Measurements from ENCODE around the gene APLP1.
A peak's percentile ranks its signal among the peaks of the same experiment; 100 is the strongest.
"Not testable (repeated sequence)": the region's sequence is repeated elsewhere in the genome, so short reads cannot be mapped to it uniquely, and the experiment has no call there.

APLP1 gene

DNA sequence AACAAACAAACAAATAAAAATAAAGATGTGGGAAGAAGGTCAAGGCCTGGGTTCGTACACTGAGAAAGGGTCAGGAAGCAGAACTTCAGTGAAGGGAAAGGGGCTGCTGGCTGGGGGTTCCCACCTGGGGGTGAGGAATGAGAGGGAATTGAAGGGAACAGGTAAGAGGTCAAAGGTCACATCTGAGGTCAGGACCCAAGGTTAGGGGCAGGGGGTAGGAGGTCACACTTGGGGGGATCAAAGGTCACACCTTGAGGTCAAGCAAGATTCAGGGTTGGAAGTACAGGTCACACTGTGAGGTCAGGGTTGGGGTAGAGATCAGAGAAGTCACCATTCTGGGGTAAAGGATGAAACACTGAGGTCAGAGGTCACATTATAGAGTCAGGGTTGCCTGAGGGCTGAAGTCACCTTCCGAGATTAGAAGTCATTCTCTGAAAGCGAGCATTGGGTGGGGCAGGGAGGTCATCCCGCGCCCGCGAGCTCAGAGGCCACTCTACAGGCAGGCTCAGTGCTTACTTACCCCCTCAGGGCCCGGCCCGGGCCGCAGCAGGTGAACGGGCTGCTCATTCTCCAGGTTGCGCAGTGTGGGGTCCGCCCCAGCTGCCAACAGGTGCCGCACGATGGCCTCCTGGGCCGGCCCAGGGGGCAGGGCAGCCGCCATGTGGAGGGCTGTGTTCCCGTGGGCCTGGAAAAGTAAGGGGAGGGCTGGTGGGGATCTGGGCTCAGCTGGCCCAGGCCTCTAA lies 21.2 kb downstream of the APLP1 start:
- no peak overlapping the region for H3K4me3 ChIP-seq (ENCODE audit: low read depth, low read length)
- no peaks in the 10 kb centered on the region for H3K27me3 ChIP-seq (ENCODE audit: control insufficient read depth, insufficient read depth, low read length)
- H3K4me1 ChIP-seq (ENCODE audit: control insufficient read depth, insufficient read depth, low read length) = no peaks in the 10 kb centered on the region
- no peak overlapping the region for H3K9ac ChIP-seq (ENCODE audit: low read depth, low read length)
- no peaks in the 10 kb centered on the region for H3K9me3 ChIP-seq (ENCODE audit: control insufficient read depth, insufficient read depth, low read length)
- peaks cover 39% of the 10 kb centered on the region for H3K36me3 ChIP-seq (ENCODE audit: control insufficient read depth, insufficient read depth, low read length)

DNA sequence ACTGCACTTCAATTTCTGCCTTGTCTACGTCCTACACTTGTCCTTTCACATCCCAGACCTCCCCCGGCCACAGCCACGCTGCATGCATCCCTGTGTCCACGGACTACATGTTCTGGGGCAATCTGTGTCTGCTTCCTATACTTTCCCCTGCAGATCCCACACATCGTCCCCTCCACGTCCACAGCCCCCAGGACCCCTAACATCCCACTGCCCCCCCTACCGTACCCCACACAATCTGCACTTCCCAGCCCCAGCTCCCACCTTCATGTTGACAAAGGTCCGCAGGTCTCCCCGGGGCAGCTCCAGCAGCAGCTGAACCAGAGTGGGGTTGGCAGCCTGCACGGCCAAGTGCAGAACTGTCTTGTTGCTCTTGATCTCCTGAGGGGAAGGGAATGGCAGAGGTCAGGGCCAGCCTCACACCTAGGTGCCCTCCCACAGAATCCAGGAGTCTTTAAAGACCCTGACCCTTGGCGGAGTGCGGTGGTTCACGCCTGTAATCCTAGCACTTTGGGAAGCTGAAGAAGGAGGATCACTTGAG lies 21.8 kb downstream of the APLP1 start:
- Histone ChIP-seq H3K36me3 (ENCODE audit: control insufficient read depth, insufficient read depth, low read length) (peaks cover 39% of the 10 kb centered on the region), H3K27me3 (ENCODE audit: control insufficient read depth, insufficient read depth, low read length) (no peaks in the 10 kb centered on the region), H3K9me3 (ENCODE audit: control insufficient read depth, insufficient read depth, low read length) (no peaks in the 10 kb centered on the region), H3K9ac (ENCODE audit: low read depth, low read length) (no peak overlapping the region), H3K4me3 (ENCODE audit: low read depth, low read length) (no peak overlapping the region), H3K4me1 (ENCODE audit: control insufficient read depth, insufficient read depth, low read length) (no peaks in the 10 kb centered on the region)

DNA sequence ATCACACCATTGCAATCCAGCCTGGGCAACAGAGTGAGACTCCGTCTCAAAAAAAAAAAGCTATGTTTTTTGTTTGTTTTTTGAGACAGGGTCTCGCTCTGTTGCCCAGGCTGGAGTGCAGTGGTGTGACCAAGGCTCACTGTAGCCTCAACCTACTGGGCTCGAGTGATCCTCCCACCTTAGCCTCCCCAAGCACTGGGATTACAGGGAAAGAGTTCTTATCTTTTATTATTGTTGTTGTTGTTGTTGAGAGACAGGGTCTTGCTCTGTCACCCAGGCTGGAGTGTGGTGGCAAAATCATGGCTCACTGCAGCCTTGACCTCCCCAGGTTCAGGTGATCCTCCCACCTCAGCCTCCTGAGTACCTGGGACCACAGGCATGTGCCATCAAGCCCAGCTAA lies 23.4 kb downstream of the APLP1 start:
- not testable (repeated sequence) for H3K4me1 ChIP-seq (ENCODE audit: control insufficient read depth, insufficient read depth, low read length); H3K4me3 ChIP-seq (ENCODE audit: low read depth, low read length); H3K27me3 ChIP-seq (ENCODE audit: control insufficient read depth, insufficient read depth, low read length); H3K9ac ChIP-seq (ENCODE audit: low read depth, low read length); H3K9me3 ChIP-seq (ENCODE audit: control insufficient read depth, insufficient read depth, low read length)
- H3K36me3 ChIP-seq (ENCODE audit: control insufficient read depth, insufficient read depth, low read length) = peaks cover 49% of the 10 kb centered on the region

DNA sequence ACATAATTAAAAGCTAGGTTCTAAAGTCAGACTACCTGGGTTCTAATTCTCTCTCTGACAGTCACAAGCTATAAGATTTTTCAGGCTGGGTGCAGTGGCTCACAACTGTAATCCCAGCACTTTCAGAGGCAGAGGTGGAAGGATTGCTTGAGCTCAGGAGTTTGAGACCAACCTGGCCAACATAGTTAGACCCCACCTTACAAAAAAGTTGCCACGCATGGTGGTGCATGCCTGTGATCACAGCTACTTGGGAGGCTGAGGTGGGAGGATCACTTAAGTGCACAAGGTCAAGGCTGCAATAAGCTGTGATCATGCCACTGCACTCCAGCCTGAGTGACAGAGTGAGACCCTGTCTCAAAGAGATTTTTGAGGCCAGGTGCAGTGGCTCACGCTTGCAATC lies 26.0 kb downstream of the APLP1 start:
- Histone ChIP-seq H3K36me3 (ENCODE audit: control insufficient read depth, insufficient read depth, low read length) (peaks cover 41% of the 10 kb centered on the region), H3K9me3 (ENCODE audit: control insufficient read depth, insufficient read depth, low read length) (no peaks in the 10 kb centered on the region), H3K4me3 (ENCODE audit: low read depth, low read length) (no peak overlapping the region), H3K27me3 (ENCODE audit: control insufficient read depth, insufficient read depth, low read length) (no peaks in the 10 kb centered on the region), H3K9ac (ENCODE audit: low read depth, low read length) (no peak overlapping the region), H3K4me1 (ENCODE audit: control insufficient read depth, insufficient read depth, low read length) (no peaks in the 10 kb centered on the region)

DNA sequence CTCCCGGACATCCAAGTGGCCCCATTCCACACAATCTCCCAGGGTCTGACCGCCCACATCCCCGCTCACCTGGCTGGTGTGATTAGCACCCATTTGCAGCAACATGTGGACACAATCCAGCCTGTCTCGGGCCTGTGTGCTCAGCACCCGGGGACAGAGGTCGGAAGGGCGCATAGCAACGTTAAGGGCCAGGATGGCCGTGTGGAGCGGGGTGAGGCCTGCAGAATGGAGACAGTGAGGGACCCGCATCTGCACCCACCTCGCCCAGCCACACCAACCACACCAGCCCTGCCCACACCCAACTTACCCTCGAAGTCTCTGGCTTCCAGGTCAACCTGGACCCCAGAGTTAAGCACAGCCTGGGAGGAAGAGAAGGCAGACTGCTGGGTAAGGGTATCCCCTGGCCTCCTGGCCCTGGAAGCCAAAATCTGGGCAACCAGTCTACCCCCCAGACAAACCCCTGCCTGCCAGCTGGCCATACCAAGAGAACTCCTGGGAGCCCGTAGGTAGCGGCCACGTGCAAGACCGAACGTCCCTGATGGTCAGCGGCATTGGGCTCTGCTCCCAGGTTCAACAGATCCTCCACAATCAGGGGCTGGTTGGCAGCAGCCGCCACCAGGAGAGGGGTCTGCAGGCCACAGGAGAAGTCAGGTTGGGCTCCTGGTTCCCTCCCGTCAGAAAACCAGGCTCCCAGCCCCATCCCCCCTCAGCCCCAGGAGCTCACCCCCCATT lies 27.7 kb downstream of the APLP1 start:
- peaks cover 31% of the 10 kb centered on the region for H3K36me3 ChIP-seq (ENCODE audit: control insufficient read depth, insufficient read depth, low read length)
- H3K9ac ChIP-seq (ENCODE audit: low read depth, low read length) = no peak overlapping the region
- H3K4me1 ChIP-seq (ENCODE audit: control insufficient read depth, insufficient read depth, low read length) = no peaks in the 10 kb centered on the region
- H3K9me3 ChIP-seq (ENCODE audit: control insufficient read depth, insufficient read depth, low read length) = no peaks in the 10 kb centered on the region
- no peaks in the 10 kb centered on the region for H3K27me3 ChIP-seq (ENCODE audit: control insufficient read depth, insufficient read depth, low read length)
- H3K4me3 ChIP-seq (ENCODE audit: low read depth, low read length) = no peak overlapping the region

DNA sequence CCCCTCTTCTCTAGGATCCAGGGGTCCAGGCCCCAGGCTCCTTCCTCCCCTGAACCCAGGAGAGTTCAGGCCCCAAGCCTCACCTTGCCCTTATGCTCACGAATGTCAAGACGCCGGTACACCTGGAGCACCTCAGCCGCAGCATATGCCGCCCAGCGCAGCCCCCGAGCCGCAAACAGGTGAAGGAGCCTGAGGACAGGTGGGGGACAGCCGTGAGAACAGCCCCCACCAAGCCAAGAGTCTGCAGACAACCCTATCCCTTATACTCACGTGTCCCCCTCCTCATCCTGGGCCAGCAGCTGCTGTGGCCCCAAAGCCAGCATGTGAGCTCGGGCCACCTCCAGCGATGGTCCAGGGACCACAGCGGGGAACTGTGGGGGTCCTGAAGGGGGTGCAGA lies 28.3 kb downstream of the APLP1 start:
- Histone ChIP-seq H3K36me3 (ENCODE audit: control insufficient read depth, insufficient read depth, low read length) (peaks cover 30% of the 10 kb centered on the region), H3K4me1 (ENCODE audit: control insufficient read depth, insufficient read depth, low read length) (no peaks in the 10 kb centered on the region), H3K4me3 (ENCODE audit: low read depth, low read length) (no peak overlapping the region), H3K27me3 (ENCODE audit: control insufficient read depth, insufficient read depth, low read length) (no peaks in the 10 kb centered on the region), H3K9me3 (ENCODE audit: control insufficient read depth, insufficient read depth, low read length) (no peaks in the 10 kb centered on the region), H3K9ac (ENCODE audit: low read depth, low read length) (no peak overlapping the region)

DNA sequence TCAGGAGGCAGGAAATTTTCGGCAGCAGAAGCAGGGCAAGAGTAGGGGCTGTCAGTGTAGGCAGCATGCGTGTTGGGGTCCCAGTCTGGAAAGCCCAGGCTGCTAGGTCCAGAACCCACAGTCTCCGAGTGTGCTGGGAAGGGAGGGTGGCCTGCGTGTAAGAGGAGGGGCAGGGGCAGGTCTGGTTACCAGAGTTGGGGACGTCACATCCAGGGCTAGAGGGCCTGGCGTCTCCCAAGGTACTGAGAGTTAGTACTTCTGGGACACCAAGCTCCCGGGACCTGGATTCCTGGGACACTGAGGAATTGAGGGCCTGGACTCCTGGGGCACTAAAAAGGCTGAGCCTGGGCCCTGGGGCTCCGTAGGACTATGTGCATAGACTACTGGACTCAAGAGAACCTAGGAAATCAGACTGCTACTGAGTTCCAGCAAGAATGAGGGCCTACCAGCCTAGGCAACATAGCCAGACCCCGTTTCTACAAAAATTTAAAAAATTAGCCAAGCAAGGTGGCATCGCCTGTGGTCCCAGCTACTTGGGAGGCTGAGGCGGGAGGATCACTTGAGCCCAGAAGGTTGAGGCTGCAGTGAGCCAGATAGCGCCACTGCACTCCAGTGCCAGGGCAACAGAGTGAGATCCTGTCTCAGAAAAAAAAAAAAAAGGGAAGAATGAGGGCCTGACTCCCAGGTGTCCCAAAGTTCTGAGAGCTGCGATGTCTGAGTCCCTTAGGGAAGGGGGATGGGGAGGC lies 29.5 kb downstream of the APLP1 start:
- Histone ChIP-seq H3K27me3 (ENCODE audit: control insufficient read depth, insufficient read depth, low read length) (peaks cover 3% of the 10 kb centered on the region), H3K36me3 (ENCODE audit: control insufficient read depth, insufficient read depth, low read length) (peaks cover 27% of the 10 kb centered on the region), H3K9me3 (ENCODE audit: control insufficient read depth, insufficient read depth, low read length) (no peaks in the 10 kb centered on the region), H3K4me1 (ENCODE audit: control insufficient read depth, insufficient read depth, low read length) (peaks cover 5% of the 10 kb centered on the region), H3K9ac (ENCODE audit: low read depth, low read length) (no peak overlapping the region), H3K4me3 (ENCODE audit: low read depth, low read length) (no peak overlapping the region)

DNA sequence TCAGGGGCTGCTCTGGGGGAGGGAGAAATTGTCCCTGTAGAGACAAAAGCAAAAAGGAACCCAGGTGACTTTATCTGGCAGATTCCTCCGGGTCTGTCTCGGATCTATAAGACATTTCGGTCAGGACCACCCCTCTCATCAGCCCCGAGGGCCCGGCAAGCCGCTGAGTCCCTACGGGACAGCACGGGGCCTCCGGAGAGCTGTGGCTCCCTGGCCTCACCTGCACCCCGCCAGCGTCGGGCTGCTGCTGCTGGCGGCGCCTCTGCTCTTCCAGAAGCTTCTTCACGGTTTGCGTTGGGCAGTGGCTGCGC lies 30.1 kb downstream of the APLP1 start:
- no peaks in the 10 kb centered on the region for H3K9me3 ChIP-seq (ENCODE audit: control insufficient read depth, insufficient read depth, low read length)
- H3K36me3 ChIP-seq (ENCODE audit: control insufficient read depth, insufficient read depth, low read length) = peaks cover 27% of the 10 kb centered on the region
- H3K9ac ChIP-seq (ENCODE audit: low read depth, low read length) = peak overlapping the region; percentile 47
- H3K27me3 ChIP-seq (ENCODE audit: control insufficient read depth, insufficient read depth, low read length) = peaks cover 3% of the 10 kb centered on the region
- peaks cover 5% of the 10 kb centered on the region for H3K4me1 ChIP-seq (ENCODE audit: control insufficient read depth, insufficient read depth, low read length)
- peak overlapping the region; percentile 91 for H3K4me3 ChIP-seq (ENCODE audit: low read depth, low read length)

DNA sequence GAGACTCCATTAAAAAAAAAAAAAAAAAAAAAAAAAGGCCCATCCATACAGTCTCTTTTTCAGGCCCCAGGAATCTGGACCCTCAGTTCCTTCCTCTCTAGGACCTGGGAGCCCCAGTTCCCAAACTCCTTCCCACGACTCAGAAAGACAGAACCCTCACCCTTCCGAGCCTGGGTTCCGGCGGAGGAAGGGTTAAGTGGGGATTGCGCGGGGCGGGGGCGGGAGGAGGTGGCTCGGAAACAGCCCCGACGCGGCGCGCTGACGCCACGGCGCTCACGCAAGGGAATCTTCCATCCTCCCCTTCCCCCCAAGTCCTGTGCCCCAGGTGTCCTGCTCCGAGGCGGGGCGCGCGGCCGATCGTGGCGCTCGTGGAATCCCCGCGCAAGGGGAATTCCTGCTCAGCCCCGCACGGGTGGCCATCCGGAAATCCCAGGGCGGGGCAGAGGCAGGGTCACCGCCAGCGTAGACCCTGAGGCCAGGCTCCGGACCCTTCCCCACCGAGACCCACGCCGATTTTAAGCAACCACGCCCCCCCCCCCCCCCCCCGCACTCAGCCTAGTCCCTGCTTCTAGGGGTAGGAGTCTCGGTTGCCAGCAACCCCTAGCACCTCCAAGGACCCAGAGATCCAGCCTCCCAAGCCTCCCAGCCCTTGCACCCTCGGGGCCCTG lies 31.3 kb downstream of the APLP1 start:
- H3K9me3 ChIP-seq (ENCODE audit: control insufficient read depth, insufficient read depth, low read length) = no peaks in the 10 kb centered on the region
- H3K36me3 ChIP-seq (ENCODE audit: control insufficient read depth, insufficient read depth, low read length) = peaks cover 24% of the 10 kb centered on the region
- peak overlapping the region; percentile 88 for H3K9ac ChIP-seq (ENCODE audit: low read depth, low read length)
- peaks cover 5% of the 10 kb centered on the region for H3K4me1 ChIP-seq (ENCODE audit: control insufficient read depth, insufficient read depth, low read length)
- H3K27me3 ChIP-seq (ENCODE audit: control insufficient read depth, insufficient read depth, low read length) = peaks cover 3% of the 10 kb centered on the region
- peak overlapping the region; percentile 91 for H3K4me3 ChIP-seq (ENCODE audit: low read depth, low read length)

DNA sequence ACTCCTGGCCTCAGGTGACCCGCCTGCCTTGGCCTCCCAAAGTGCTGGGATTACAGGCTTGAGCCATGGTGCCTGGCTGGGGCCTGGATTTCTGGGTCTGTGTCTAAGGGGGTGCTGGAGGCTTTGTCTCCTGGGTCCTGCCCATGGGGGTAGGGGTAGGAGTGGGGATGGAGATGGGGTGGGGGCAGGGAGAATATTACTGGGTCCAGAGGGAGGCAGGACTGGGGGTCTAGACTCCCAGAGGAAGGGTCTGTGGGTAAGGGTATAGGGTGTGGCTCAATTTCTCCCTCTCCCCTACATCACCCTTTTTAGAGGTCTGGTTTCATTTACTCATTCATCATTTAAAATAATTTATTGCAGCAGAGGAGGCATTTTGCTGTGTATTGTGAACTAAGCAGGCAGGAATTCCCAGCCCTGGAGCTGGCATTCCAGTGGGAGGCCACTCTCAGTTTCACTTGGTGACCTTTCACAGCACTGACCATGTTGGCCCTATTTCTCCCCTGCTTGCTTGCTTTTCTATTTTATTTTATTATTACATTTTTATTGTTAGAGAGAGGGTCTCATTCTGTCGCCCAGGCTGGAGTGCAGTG lies 32.8 kb downstream of the APLP1 start:
- peaks cover 5% of the 10 kb centered on the region for H3K4me1 ChIP-seq (ENCODE audit: control insufficient read depth, insufficient read depth, low read length)
- peak overlapping the region; percentile 91 for H3K4me3 ChIP-seq (ENCODE audit: low read depth, low read length)

More for the DNA sequence above, 32.8 kb downstream of the APLP1 start:
- H3K9me3 ChIP-seq (ENCODE audit: control insufficient read depth, insufficient read depth, low read length) = no peaks in the 10 kb centered on the region
- peaks cover 19% of the 10 kb centered on the region for H3K36me3 ChIP-seq (ENCODE audit: control insufficient read depth, insufficient read depth, low read length)
- H3K27me3 ChIP-seq (ENCODE audit: control insufficient read depth, insufficient read depth, low read length) = peaks cover 3% of the 10 kb centered on the region
- no peak overlapping the region for H3K9ac ChIP-seq (ENCODE audit: low read depth, low read length)
